ENCODE measurements around the gene MPPED1. TPM values are rescaled to one million over a fixed set of nuclear protein-coding genes. Genes with fewer than 3 reads are reported as not detected.

MPPED1 gene
- total RNA-seq, 6 donors from 2014 or later: not detected

DNA sequence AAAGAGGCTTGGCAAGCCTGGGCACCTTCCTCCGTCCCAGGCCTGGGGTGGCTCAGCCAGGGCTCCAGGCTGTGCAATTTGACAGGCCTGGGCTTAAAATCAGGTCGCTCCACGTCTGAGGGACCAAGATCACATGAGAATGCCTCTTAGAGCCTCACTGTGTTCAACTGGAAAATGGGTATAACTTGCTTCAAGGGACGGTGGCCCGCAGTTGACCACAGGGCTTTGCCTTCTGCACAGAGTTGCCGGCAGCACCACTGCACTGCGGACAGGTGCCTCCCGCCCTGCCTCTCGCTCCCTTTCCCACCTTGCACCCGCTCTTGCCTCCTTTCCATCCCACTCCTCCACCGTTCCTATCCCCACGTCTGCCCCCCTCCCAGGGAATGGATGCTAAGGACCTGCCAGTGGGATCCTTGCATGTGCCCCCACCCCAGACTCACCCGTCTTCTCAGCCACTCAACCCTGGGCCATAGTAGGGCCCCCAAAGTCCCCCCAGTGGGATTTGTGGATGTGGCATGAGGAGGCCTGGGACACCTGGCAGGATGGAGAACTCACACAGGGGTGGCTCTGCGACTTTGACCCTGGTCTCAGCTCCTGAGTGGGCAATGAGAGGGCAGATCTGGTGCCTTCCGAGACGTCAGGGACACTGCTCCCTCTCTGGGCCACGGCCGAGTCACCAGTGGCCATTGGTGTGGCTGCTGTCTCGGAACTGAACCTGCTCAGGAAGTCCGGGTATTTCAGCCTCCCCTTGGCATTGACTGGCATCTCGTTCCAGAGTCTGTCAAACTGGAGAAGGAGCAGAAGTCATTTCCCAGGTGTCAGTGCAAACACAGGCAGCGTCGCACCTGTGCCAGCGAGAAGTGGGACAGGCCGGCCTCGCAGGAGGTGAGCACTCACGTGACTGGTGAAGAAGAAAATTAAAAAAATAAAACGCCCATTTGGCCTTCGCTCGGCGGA is 128.0 kb downstream of the MPPED1 start:
- H3K4me3 ChIP-seq: no peak overlapping the region
- WGBS, 2 donors: 87 to 89% methylated on average over 30 to 31 of the region's 31 CpGs
- H3K27me3 ChIP-seq: no peaks in the 10 kb centered on the region
- TF ChIP-seq POLR2A (IDR thresholded peaks at IDR 0.05) (no peak), POLR2AphosphoS5 (IDR thresholded peaks at IDR 0.05) (no peak), EP300 (IDR thresholded peaks at IDR 0.05) (no peak)
- TF ChIP-seq, protein P1, sequence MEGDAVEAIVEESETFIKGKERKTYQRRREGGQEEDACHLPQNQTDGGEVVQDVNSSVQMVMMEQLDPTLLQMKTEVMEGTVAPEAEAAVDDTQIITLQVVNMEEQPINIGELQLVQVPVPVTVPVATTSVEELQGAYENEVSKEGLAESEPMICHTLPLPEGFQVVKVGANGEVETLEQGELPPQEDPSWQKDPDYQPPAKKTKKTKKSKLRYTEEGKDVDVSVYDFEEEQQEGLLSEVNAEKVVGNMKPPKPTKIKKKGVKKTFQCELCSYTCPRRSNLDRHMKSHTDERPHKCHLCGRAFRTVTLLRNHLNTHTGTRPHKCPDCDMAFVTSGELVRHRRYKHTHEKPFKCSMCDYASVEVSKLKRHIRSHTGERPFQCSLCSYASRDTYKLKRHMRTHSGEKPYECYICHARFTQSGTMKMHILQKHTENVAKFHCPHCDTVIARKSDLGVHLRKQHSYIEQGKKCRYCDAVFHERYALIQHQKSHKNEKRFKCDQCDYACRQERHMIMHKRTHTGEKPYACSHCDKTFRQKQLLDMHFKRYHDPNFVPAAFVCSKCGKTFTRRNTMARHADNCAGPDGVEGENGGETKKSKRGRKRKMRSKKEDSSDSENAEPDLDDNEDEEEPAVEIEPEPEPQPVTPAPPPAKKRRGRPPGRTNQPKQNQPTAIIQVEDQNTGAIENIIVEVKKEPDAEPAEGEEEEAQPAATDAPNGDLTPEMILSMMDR (IDR thresholded peaks at IDR 0.05): no peak
- no peaks in the 10 kb centered on the region for H3K36me3 ChIP-seq
- H3K4me1 ChIP-seq: no peaks in the 10 kb centered on the region
- ATAC-seq (ENCODE audit: low FRiP score in 2 of 2) (no peak), DNase-seq (no peak)
- H3K9me3 ChIP-seq: no peaks in the 10 kb centered on the region
- no peak overlapping the region for H3K27ac ChIP-seq

DNA sequence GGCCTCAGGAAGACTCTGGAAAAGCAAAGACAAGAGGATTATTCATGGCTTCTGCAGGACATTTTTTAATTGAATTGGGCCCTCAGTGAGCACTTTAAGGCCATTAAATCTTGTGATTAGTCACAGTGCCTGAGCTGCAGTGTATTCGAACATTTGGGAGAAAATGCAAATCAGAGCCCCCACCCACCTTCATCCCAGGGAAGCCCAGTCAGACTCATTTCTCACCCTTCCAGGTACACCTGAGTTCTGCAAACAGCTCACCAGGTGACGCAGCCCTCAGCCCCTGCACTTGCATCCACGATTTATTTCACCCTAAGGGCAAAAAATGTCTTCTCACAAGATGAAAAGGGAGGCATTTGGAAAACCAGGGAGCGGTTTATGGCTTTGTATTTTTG is 128.7 kb downstream of the MPPED1 start:
- ATAC-seq (ENCODE audit: low FRiP score in 2 of 2) (no peak), DNase-seq (no peak)
- TF ChIP-seq EP300 (IDR thresholded peaks at IDR 0.05) (no peak), POLR2A (IDR thresholded peaks at IDR 0.05) (no peak), POLR2AphosphoS5 (IDR thresholded peaks at IDR 0.05) (no peak)
- TF ChIP-seq, protein P1 (IDR thresholded peaks at IDR 0.05): no peak
- H3K4me1 ChIP-seq: no peaks in the 10 kb centered on the region
- H3K4me3 ChIP-seq: no peak overlapping the region
- H3K9me3 ChIP-seq: no peaks in the 10 kb centered on the region
- no peaks in the 10 kb centered on the region for H3K36me3 ChIP-seq
- no peaks in the 10 kb centered on the region for H3K27me3 ChIP-seq
- WGBS, 2 donors: 73 to 74% methylated on average over 4 of the region's 4 CpGs
- no peak overlapping the region for H3K27ac ChIP-seq

DNA sequence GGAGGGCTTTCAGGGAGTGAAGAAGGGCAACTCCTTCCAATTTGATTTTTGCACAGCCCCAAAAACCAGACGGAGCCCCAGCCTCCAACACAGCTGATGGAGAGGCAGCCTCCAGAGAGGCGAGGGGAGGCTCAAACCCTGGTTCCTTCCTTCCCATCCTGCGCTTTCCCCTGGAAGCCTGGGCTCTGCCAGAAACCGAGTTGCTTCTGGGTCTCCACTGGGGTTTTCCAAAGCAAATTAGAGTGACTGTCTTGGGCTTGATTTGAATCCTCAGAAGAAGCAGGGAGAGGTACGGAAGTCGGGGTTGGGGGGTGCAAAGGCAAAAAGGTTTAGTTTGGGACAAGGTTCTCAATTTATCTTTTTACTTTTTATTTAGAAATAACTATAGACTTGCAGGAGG is 129.2 kb downstream of the MPPED1 start:
- ATAC-seq (ENCODE audit: low FRiP score in 2 of 2) (no peak), DNase-seq (no peak)
- H3K4me1 ChIP-seq: no peaks in the 10 kb centered on the region
- H3K27ac ChIP-seq: no peak overlapping the region
- H3K4me3 ChIP-seq: no peak overlapping the region
- TF ChIP-seq EP300 (IDR thresholded peaks at IDR 0.05) (no peak), POLR2AphosphoS5 (IDR thresholded peaks at IDR 0.05) (no peak), POLR2A (IDR thresholded peaks at IDR 0.05) (no peak)
- TF ChIP-seq, protein P1 (IDR thresholded peaks at IDR 0.05): no peak
- no peaks in the 10 kb centered on the region for H3K36me3 ChIP-seq
- H3K27me3 ChIP-seq: no peaks in the 10 kb centered on the region
- H3K9me3 ChIP-seq: no peaks in the 10 kb centered on the region
- WGBS, 2 donors: 81 to 85% methylated on average over 6 of the region's 6 CpGs

DNA sequence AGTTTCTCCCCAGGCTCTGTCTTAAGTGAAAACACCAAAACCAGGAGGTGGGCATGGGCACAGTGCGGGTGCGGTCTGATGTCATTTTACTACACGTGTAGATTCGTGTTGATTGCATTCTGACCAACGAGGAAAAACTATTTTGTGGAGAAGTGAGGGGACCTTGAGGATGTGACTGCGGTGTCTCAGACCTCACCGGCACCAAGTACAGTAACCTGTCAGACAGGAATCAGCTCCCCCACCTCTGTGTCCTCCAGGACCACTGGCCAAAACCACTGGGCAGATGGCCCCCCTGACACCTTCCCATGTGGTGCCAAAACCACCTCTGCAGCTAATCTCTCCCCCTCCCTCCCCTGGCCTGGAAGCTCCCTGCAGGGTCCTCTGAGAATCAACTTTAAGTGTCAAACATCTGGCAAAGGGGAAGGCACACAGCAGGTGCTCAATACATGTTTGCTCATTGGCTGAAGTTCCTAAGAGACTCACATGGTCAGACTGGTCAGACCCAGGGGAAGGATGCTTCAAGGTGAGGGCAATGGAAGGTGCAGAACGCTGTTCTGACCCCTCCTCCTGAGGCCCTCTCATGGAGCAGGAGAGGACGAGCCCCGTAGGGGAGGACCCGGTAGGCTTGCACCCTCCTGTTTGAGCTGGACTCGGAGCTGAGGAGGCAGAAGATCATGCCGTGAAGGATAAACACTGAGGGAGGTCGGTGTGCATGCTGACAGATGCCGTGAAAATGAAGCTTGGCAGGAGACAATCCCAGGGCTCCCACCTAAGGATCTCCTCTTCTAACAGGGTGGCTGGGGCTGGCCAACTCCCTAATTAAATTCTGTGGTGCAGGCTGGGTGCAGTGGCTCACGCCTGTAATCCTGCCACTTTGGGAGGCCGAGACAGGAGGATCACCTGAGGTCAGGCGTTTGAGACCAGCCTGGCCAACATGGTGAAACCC is 129.9 kb downstream of the MPPED1 start:
- DNase-seq: no peak
- no peak for ATAC-seq (ENCODE audit: low FRiP score in 2 of 2)
- no peaks in the 10 kb centered on the region for H3K27me3 ChIP-seq
- H3K4me3 ChIP-seq: no peak overlapping the region
- TF ChIP-seq POLR2A (IDR thresholded peaks at IDR 0.05) (no peak), EP300 (IDR thresholded peaks at IDR 0.05) (no peak)
- no peak overlapping the region for H3K27ac ChIP-seq
- H3K9me3 ChIP-seq: no peaks in the 10 kb centered on the region
- no peaks in the 10 kb centered on the region for H3K4me1 ChIP-seq
- no peaks in the 10 kb centered on the region for H3K36me3 ChIP-seq
- 75 to 85% methylated on average over 18 of the region's 18 CpGs for WGBS, 2 donors

Data from upper lobe of left lung (tissue), 6 donors.